ENCODE results near the gene SOWAHA. TPM values are rescaled to one million over a fixed set of nuclear protein-coding genes. Genes with fewer than 3 reads are reported as not detected.
"Not testable (repeated sequence)": the region's sequence is repeated elsewhere in the genome, so short reads cannot be mapped to it uniquely, and the experiment has no call there.

SOWAHA gene
- total RNA-seq, 1 donor from 2014 or later = 2.5 TPM

DNA sequence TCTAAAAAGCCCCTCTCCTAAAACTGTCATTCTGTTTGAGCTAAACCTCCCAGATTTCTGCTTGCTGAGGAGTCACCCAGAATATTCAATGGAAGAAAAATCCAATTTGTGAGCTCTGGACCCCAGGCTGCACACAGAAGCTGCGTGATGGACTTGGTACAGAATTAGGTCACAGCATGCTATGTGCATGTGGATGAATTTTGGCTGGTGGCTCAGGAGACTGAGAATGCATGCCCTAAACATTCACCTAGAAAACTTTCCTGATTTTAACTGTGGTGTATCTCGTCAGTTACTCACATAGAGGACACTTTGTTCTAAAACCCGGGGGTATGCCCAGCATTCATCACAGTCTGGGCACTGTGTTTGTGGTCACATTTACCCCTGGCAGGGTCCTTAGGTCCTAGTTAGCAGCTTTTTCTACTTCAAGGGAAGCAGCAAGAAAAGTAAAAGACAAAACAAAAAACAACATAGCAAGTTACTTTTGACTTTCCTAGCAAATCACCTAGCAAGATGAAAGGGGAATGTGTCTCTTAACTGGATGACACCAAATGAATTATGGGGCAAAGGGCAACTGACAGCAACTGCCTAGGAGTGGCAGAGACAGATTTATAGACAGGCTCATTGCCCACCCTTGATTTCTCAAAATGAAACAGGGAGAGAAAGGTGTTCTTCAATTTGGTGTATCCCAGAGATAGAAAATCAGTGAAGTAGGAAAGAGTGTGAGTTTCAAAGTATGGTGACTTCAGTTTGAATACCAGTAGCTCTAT lies 25.6 kb downstream of the SOWAHA start:
- no peak for DNase-seq (ENCODE audit: low spot score)

DNA sequence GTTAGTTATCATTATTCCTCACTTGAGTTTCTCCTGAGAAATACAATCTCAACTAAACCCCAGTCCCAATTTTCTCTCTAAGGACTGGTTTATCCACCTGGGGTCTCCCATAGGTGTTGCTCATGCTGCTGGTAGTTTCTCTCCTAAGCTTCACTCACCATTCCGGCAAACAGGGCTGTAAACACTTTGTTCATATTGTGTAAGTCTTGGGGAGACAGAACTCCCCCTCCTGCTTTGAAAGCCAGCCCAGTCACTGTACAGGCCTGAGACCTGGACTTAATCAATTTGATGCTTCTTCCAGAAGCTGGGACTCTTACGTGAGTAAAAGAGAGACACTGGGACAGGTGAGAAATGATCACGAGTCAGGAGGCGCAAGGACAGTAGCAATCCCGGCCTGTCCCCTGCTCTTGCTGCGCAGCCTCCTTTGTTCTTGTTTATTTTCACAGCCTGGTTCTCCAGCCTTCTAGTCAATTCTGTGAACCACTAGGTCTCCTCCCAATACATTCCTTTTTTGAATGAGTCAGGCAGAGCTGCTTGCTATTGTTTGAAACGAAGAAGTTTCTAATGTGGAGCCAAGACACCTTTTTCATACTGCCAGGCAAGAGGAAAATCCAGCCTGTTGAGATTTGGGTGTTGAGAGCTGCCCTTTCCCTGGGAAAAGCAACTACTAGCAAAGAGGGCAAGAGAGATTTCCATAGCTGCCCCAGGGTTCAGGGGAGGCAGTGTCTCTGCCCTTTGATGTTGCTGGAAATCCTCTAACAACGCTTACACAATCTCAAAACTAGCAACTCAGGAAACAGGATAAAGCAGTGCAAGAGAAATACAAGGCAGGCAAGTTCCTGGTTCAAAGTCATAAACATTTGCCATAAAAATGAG lies 26.6 kb downstream of the SOWAHA start:
- no peak for ATAC-seq
- intact Hi-C loops (cut with DNase I) = no loop called here
- DNase-seq (ENCODE audit: low spot score) = no peak

More for the DNA sequence above, 25.6 kb downstream of the SOWAHA start:
- no peak for ATAC-seq
- intact Hi-C loops (cut with DNase I) = no loop called here

DNA sequence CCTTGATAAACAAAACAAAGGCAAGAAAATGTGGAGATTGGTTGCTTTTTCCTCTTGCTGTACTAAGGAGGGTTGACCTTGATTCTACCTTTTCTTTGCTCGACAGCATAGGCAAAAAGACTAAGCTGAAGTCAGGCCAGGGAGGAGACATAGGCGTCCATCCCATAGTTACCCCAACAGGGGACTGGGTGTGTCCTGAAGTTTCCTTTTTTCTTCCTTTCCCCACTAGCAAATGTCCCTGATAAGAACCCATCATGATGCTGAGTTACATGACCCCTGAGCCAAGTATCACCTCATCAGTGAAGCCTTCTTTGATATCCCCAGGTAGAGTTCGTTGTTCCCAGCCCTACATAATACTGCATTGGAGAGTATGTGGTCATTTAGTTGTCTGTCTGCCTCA lies 27.2 kb downstream of the SOWAHA start:
- no peak for DNase-seq (ENCODE audit: low spot score)
- intact Hi-C loops (cut with DNase I) = no loop called here
- no peak for ATAC-seq

DNA sequence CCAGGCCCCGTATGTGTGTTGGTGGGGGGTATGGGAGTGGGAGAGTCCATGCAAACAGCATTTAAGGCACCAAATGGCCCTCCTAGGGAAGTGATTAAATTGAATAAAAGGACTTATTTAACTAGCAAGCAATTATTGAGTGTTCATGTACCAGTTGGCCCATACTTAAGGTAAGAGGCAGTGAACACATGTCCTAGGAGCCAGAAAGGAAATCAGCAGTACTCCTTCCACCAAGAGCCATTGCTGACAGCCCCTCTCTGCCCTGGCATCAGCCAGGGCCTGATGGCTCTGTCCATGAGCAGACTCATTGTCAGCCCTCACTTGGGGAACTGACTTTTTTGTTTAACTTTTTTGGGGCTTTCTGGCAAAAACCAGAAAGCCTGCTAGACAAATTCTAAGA lies 27.8 kb downstream of the SOWAHA start:
- intact Hi-C loops (cut with DNase I) = no loop called here
- ATAC-seq = no peak
- DNase-seq (ENCODE audit: low spot score) = no peak

DNA sequence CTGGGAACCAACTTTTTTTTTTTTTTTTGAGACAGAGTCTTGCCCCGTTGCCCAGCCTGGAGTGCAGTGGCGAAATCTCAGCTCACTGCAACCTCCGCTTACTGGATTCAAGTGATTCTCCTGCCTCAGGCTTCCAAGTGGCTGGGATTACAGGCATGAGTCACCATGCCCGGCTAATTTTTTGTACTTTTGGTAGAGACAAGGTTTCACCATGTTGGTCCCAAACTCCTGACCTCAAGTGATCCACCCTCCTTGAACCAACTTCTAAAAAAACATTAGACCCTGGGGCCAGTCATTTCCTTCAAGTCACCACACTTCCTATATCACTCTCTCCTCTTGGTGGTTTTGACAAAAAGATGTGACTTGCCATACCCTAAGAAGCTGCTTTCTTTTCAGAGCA lies 28.2 kb downstream of the SOWAHA start:
- intact Hi-C loops (cut with DNase I) = no loop called here
- ATAC-seq = no peak
- no peak for DNase-seq (ENCODE audit: low spot score)

DNA sequence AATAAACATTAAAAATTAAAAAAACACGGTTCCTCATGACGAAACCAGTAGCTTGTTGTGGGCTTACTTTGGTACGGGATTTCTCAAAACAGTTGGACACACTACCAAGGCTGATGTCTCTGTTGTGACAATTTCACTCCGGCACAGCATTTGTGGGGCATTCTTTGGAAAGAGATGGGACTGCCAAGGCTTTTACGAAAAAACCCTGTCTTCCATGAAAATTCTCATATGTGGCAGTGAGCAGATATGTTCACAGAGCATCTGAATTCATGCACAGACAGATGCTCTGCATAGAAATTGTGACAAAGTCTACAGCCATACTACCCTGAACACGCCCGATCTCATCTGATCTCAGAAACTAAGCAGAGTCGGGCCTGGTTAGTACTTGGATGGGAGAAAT lies 35.2 kb downstream of the SOWAHA start:
- DNase-seq (ENCODE audit: low spot score) (no peak), ATAC-seq (no peak)
- intact Hi-C loops (cut with DNase I) = no loop called here

DNA sequence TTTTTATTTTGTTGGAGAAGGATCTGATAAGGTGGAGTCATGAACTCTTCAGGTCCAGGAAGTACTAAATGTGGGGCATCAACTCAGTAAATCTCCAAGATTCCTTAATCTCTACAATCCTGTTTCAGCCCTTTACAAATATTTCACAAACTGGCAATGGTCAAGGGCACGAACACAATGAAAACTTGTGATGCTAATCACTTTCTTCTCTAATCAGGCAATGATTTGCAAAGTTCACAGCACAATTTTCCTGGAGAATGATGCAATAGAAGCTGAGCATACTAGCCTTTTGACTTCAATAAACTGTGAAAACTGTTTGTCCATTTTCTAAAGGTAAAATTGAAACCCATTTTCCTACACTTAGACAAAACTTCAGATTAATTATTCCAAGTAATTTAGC lies 36.2 kb downstream of the SOWAHA start:
- DNase-seq (ENCODE audit: low spot score) (no peak), ATAC-seq (no peak)
- intact Hi-C loops (cut with DNase I) = no loop called here

DNA sequence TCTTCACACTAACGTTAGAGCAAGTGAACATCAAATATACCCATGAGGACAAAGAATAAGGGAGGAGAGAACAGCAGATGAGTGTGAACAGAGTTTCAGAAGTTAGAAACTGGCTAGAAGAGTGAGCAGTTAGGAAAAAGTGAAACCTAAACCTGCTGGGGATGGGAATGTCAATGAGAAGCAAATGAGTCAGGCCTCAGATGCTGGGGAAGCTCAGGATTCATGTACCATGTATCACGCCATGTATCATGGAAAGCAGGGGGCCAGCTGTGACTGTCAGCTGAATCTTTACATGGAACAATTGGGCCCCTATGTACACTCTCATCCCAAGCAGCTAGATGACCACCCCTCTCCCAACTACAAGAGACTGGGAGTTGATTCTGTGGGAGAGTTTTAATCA lies 37.0 kb downstream of the SOWAHA start:
- intact Hi-C loops (cut with DNase I) = no loop called here
- ATAC-seq = no peak
- DNase-seq (ENCODE audit: low spot score) = no peak

DNA sequence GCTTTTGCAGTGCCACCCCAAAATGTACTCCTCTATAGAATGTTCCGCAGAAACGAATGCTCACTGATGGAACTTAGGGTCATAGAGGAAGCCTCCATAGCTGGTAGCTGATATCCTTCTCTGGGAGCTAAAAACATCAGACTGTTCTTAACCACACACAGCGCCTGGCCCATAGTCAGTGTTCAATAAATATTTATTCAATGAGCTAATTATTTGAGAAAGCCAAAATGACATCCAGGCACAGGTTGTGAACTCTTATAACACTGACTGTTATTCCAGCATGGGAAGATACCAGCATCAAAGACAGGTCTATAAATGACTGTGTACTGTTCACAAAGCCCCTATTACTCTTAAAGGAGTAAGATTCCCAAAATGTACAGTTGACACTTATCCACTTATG lies 40.2 kb downstream of the SOWAHA start:
- ATAC-seq = no peak
- intact Hi-C loops (cut with DNase I) = no loop called here
- no peak for DNase-seq (ENCODE audit: low spot score)

DNA sequence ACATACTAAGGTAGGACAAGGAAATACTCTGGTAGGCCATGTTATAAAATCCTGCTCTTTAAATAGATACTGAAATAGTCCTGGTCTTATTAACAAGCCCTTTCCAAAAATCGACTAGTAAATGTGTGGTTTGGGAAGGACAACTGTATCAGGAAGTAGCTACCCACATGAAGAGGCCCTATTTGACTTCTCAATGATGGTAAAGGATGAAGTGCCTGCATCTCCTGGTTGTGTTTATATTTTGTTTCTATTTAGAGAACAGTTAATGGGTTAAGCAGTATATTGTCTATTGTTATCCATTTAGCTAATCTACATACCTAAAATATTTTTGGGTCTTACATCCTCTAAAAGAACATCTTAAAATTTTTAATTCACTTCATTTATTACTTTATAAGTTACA lies 40.7 kb downstream of the SOWAHA start:
- DNase-seq (ENCODE audit: low spot score) = no peak
- intact Hi-C loops (cut with DNase I) = no loop called here
- no peak for ATAC-seq

DNA sequence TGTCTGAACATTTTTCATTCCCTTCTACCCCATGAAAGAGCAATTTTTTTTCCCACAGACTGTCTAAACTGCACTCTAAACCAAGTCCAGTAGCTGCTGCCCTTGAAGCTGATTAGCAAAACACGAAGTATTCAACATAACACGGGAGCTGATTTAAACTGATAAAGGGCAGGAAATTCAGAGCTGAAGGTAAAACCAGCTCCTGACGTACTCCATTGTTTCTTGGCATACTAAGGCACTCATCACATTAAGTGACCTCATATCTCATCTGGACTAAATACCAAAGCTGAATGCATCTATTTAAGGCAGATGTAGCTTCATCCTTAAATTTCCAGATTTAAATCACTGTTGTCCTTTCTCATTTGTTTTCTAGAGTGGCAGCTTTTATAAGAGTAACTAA lies 41.2 kb downstream of the SOWAHA start:
- no peak for DNase-seq (ENCODE audit: low spot score)

DNA sequence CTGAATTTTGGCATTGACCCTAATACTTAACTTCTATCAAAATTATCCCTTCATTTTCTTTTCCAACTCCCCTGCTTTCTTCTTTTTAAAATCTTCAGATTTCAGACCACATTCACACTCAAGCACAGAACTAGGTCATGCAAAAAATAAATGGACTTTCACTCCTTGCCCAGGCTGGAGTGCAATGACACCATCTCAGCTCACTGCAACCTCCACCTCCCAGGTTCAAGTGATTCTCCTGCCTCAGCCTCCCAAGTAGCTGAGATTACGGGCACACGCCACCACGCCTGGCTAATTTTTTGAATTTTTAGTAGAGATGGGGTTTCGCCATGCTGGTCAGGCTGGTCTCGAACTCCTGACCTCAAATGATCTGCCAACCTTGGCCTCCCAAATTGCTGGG lies 41.9 kb downstream of the SOWAHA start:
- intact Hi-C loops (cut with DNase I); DNase-seq (ENCODE audit: low spot score); ATAC-seq: not testable (repeated sequence)

More for the DNA sequence above, 41.2 kb downstream of the SOWAHA start:
- intact Hi-C loops (cut with DNase I) = no loop called here
- no peak for ATAC-seq

DNA sequence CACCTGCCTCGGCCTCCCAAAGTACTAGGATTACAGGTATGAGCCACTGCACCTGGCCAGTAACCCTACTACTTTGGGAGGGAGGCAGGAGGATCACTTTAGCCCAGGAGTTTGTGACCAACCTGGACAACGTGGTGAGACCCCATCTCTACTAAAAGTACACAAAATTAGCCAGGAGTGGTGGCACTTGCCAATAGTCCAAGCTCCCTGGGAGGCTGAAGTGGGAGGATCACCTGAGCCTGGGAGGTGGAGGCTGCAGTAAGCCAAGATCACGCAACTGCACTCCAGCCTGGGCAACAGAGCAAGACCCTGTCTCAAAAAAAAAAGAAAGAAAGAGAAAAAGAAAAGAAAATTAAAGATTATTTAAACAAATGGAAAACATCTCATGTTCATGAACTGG lies 42.9 kb downstream of the SOWAHA start:
- no peak for DNase-seq (ENCODE audit: low spot score)
- intact Hi-C loops (cut with DNase I) = no loop called here
- ATAC-seq = no peak

DNA sequence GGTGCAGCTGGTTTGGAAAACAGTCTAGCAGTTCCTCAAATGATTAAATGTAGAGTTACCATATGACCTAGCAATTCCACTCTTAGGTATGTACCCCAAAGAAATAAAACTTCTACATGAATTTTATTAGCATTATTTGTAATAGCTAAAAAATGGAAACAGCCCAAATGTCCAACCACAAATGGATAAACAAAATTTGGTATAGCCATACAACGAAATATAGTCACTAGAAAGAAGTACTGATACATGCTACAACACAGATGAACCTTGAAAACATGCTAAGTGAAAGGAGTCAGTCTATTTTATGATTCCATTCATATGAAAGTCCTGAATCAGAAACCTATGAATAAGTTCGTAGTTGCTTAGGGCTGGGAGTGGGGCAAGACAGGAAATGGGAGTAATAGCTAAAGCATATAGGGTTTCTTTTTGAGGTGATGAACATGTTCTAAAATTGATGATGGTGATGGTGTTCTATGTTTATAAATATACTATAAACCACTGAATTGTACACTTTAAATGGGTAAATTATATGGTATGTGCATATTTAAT lies 46.9 kb downstream of the SOWAHA start:
- intact Hi-C loops (cut with DNase I) = no loop called here
- ATAC-seq (no peak), DNase-seq (ENCODE audit: low spot score) (no peak)

DNA sequence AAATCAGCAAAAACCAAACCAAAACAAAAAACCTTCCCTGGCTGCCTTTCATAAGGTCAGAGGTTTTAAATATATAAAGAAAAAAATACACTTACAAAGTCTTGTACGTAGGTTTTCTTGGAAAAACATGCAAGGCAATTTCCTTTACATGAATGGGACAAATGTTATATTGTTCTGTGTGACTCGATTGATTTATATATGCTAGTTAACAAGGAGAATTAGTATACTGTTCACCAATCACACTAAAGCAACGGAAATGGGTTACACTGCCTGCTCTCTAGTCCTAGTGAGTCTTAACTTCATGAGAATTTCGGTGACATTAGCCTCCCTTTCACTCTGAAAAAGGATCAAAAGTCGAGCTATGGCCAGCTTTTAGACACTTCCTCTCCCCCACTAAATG lies 47.6 kb downstream of the SOWAHA start:
- no peak for ATAC-seq
- DNase-seq (ENCODE audit: low spot score) = no peak
- intact Hi-C loops (cut with DNase I) = no loop called here

DNA sequence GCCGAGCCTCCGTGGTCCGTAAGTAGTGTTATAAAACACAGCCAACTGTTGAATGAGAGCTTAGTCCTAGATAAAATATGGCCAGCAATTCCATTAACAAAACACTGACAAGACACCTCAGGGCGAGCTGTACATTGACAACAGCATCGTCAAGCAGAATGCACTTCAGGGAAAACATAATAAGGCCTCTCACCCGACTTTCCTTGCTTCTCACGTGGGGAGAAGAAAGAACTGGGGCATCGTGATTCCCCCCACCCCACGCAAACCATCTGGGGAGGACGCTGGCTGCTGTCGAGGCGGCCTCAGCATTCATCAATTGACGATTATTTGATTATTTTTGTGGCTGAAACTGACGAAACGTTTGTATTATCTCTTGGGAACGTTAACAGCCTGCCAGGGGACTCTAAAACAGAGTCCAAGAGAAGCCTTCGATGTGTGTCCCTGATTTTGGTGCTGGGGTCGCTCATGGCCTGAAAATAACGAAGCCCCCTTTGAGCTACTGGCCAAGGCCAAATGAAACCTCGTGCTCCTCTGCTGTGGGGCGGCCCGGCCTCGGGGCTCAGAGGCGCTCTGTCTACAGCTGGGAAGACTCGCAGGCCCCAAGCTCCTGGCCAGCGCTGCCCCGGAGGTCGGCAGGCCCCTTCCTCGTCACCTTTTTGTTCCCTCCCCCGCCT lies 52.7 kb downstream of the SOWAHA start:
- DNase-seq (ENCODE audit: low spot score) (no peak), ATAC-seq (peak; percentile 70)
- intact Hi-C loops (cut with DNase I) = no loop called here
